Measurements from ENCODE around the gene CDH1.
"Not testable (repeated sequence)": the region's sequence is repeated elsewhere in the genome, so short reads cannot be mapped to it uniquely, and the experiment has no call there.

CDH1 gene

GRCh38 chr16:68704232-68704867 lies 32.7 kb upstream of the CDH1 start:
- peak; percentile 16 for DNase-seq (ENCODE audit: extremely low read depth, low read depth)
- TF ChIP-seq CTCF (IDR thresholded peaks at IDR 0.05; ENCODE audit: low read depth, low read length): peak; percentile 83

GRCh38 chr16:68707340-68708152 lies 29.5 kb upstream of the CDH1 start:
- TF ChIP-seq CTCF (IDR thresholded peaks at IDR 0.05; ENCODE audit: low read depth, low read length): no peak
- DNase-seq (ENCODE audit: extremely low read depth, low read depth): no peak

- DNase-seq (ENCODE audit: extremely low read depth, low read depth): no peak
- no peak for TF ChIP-seq CTCF (IDR thresholded peaks at IDR 0.05; ENCODE audit: low read depth, low read length)
These were observed 26.9 kb upstream of the CDH1 start for GRCh38 chr16:68710211-68710610.

GRCh38 chr16:68711421-68712139 lies 25.5 kb upstream of the CDH1 start:
- TF ChIP-seq CTCF (IDR thresholded peaks at IDR 0.05; ENCODE audit: low read depth, low read length): no peak
- no peak for DNase-seq (ENCODE audit: extremely low read depth, low read depth)

- TF ChIP-seq CTCF (IDR thresholded peaks at IDR 0.05; ENCODE audit: low read depth, low read length): no peak
- DNase-seq (ENCODE audit: extremely low read depth, low read depth): no peak
These were observed 23.7 kb upstream of the CDH1 start for GRCh38 chr16:68713361-68713760.

- TF ChIP-seq CTCF (IDR thresholded peaks at IDR 0.05; ENCODE audit: low read depth, low read length): no peak
- no peak for DNase-seq (ENCODE audit: extremely low read depth, low read depth)
These were observed 21.6 kb upstream of the CDH1 start for GRCh38 chr16:68715471-68715870.

- not testable (repeated sequence) for DNase-seq (ENCODE audit: extremely low read depth, low read depth)
These were observed 20.6 kb upstream of the CDH1 start for GRCh38 chr16:68716516-68716915.

Data from AG09319 (cell line).